ENCODE results near the gene SCML1.
A peak's percentile ranks its signal among the peaks of the same experiment; 100 is the strongest.

The SCML1 gene, protein sequence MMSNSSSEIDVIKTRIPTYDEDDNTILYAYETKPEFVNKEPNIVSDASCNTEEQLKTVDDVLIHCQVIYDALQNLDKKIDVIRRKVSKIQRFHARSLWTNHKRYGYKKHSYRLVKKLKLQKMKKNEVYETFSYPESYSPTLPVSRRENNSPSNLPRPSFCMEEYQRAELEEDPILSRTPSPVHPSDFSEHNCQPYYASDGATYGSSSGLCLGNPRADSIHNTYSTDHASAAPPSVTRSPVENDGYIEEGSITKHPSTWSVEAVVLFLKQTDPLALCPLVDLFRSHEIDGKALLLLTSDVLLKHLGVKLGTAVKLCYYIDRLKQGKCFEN

DNA sequence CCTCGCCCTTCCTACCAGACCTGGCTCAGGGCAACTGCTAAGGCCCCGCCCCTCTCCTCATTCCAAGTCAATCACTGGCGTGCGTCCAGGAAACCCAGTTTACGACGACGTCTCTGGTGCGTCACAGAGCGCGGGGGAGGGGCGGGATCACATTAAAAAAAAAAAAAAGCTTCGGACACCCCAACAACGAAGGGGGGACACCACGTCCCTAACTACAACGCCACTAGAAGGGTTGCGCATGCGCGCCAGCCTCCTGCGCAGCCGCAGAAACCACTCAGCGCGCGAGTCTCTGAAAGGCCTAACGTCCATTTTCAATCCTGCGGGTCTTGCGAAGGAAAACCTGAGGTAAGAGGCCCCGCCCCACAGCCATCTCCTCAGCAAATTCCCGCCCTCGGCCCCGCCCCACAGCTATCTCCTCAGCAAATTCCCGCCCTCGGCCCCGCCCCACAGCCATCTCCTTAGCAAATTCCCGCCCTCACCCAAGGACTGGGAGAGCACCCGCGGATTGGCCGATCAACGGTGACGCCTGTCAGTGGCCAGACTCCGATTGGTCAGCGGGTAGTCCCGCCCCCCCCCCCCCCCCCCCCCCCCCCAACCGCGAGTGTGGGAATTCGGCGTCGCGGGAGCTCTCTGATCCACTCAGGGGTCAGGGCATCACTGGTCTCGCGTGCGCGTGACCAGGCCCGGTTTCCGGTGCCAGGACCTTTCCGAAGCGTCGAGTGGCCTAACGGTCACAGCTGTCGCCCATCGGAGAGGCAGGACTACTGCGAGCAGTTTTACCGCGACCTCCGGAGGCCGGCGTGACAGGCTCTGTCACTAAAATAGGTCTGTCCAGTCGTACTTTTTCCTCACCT, at the start of gene SCML1:
TSS of gene SCML1 (plus strand) at position 638 of the 854 bp plus-strand sequence. CDS start 6,694 bp downstream, outside the sequence.
- DNase-seq (ENCODE audit: extremely low spot score, insufficient read length, low read depth) (peak; percentile 11), FAIRE-seq (peak; percentile 69)

DNA sequence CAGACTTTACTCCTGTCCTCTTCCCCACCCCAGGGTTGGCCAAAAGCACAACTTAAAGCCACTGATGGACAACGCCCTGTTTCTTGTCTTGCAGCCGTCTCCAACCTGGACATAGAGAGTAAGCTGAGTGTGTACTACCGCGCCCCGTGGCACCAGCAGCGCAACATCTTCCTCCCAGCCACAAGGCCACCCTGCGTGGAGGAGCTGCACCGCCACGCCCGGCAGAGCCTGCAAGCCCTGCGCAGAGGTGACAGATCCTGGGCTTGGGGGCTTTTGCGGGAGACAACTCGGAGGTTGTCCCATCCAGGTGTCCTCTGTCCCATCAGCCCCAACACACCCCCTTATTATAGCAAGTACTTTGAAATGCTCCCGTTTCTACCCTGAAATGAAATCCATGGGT, 49.6 kb upstream of the SCML1 start:
- FAIRE-seq (no peak), DNase-seq (ENCODE audit: extremely low spot score, insufficient read length, low read depth) (no peak)

DNA sequence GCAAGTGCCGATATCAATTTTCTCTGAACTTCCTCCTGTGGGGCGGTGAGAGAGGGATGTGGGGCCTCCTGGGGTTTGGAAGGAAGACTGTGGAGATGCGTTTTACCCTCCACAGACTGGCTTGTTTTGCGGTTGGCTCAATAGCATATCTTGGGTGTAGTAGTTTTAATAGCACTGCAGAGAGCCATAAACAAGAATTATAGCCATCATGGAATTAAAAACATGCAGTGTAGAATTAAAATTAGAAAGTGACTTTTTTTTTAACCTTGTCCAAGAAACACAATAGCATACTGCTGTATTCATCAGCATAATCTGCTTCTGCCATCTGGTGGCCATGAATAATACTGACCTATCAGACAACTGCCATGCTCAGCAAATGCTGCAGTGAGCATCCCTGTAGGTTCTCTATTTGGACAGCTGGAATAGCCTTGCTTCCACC, 47.3 kb upstream of the SCML1 start:
- FAIRE-seq = peak; percentile 72
- DNase-seq (ENCODE audit: extremely low spot score, insufficient read length, low read depth) = no peak

DNA sequence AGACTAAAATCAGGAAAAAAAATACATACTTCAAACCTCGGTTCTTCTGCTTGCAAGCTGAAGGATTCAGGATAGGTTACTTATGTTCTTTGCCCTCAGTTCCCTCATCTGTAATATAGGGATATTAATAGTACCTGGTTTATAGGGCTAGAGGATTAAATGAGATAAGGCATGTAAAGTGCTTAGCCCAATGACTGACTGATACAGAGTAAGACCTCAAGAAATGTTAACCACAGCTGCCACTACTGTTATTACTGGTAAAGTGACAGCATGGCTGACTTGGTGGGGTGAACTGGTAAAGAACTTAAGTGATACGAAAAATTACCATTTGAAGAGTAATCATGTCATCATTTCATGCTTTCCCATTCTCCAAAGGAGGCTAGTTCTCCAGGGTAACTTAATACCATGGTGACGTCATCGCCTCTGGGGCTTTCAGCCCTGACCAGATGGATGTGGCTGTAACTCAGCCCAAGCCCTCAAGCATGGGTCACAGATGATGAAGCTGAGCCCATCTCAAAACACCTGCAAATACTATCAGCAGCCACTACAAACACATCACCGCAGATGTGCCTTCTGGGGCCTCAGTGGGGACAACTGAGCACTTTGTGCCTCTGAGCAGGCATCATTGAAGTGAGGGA, 44.5 kb upstream of the SCML1 start:
- DNase-seq (ENCODE audit: extremely low spot score, insufficient read length, low read depth) (no peak), FAIRE-seq (no peak)

DNA sequence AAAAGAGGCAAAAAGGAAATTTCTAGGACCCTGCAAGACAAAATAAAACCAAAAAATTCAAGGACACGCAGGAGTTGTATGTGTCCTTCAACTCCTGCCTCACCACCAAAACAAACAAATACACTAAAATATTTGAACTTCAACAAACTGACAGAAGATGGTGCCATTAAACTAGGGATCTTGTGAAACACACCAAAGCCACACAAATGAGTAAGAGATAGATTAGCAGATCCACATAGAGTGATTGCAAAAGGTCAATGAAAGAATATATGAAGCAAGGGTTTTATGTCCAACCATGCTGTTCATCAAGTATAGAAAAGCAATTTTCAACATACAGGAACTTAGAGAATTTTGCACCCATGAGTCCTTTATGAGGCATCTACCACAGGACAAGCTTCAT, 40.1 kb upstream of the SCML1 start:
- DNase-seq (ENCODE audit: extremely low spot score, insufficient read length, low read depth) (no peak), FAIRE-seq (no peak)

DNA sequence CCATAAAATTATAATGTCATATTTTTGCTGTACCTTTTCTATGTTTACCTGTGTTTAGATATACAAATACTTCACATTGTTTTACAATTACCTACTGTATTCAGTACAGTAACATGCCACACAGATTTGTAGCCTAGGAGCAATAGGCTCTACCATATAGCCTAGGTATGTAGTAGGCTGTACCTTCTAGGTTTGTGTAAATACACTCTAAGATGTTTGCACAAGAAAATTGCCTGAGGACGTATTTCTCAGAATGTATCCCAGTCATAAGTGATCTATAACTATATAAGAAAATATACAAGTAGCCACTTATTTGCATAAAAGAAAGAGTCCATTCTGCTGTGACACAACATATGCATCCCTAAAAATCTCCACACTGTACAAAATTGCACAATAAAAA, 36.3 kb upstream of the SCML1 start:
- DNase-seq (ENCODE audit: extremely low spot score, insufficient read length, low read depth) (no peak), FAIRE-seq (no peak)

DNA sequence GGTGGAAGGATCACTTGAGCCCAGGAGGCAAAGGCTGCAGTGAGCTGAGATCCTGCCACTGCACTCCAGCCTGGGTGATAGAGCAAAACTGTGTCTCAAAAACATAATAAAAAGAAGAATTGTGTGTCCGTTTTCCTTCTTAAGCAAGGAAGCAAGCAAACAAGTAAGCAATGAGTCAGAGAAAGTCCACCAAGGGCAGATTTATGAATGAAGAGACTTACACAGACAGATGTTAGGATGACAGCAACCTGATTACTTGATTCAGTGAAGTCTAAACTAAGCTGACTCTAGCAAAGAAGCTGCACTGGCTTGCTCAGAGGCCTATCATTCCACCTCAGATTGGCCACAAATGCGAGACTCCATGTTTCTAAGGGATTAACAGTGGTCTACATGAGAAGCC, 34.1 kb upstream of the SCML1 start:
- DNase-seq (ENCODE audit: extremely low spot score, insufficient read length, low read depth) (no peak), FAIRE-seq (no peak)

DNA sequence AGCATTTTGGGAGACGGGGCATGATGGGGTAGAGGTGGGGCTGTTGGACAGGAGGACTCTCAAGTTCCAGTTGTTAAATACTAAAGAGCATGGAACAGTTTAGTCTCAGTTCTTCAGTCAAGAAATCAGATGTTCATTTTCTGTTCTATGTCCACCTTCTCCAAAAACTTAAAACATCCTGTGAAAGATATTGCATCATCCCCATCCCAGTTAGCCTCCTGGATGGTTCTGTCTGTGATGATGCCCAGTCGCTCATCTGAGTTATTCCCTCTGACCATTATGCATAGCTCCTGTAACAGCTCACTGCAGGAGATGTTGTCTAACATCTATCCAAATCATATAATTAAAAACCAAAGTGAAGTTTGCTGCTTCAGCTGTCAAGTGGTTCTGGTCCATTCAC, 32.1 kb upstream of the SCML1 start:
- DNase-seq (ENCODE audit: extremely low spot score, insufficient read length, low read depth) = no peak
- FAIRE-seq = no peak

DNA sequence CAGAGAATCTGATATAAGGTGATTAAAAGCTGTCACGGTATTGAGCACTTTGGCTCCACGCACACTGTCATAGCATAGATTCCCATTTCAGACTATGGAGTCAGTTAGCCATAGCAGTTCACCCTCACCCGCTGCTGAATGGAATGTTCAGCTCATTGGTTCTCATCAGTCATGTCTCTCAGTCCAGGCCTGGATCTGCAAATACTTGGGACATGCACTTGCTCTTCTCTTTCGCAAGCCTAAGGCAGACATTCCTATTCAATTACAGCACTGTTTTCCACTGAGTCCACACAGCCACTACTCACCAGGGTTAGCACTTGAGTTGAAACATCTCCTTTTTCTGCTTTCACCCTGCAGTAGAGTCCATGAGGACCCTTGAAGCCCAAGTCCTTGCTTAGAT, 30.6 kb upstream of the SCML1 start:
- no peak for FAIRE-seq
- DNase-seq (ENCODE audit: extremely low spot score, insufficient read length, low read depth) = no peak

DNA sequence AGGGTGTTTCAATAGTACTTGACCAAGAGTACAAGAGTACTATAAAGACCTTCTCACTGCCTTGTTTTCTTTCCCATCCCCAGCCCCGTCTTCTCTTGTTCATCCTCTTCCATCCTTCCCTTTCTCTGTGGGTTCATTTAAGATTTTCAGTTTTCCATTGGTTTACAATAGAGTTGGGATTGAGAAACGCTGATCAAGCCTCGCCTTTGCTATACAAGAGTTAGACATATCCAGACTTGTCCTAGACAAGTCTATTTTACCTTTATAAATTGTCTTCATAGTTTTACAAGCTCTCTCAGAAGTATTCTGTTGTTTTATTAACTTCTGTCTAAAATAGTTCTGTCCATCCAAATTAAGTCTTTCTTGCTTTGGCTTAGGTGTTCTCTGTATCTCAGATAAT, 29.6 kb upstream of the SCML1 start:
- DNase-seq (ENCODE audit: extremely low spot score, insufficient read length, low read depth) (no peak), FAIRE-seq (no peak)

DNA sequence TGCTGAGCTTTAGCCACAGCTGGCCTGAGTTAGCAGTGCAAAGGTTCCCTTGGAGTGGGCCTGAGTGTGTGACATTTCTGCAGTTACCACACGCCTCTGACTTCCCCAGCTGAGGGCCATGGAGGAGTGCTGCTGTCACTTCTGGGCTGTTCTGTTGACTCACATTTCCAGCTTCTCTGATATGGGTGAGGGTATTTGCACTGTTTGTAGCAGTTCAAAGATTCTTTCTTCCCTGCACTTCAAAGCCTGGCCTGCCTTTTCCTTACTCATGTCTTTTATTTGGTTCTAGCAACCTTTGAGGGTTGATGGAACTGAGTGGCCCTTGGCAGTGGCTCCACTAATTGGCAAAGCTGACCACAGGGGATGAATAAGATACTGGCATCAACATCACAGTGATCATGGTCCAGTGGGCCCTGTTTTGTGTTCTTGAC, 26.4 kb upstream of the SCML1 start:
- FAIRE-seq (no peak), DNase-seq (ENCODE audit: extremely low spot score, insufficient read length, low read depth) (no peak)

DNA sequence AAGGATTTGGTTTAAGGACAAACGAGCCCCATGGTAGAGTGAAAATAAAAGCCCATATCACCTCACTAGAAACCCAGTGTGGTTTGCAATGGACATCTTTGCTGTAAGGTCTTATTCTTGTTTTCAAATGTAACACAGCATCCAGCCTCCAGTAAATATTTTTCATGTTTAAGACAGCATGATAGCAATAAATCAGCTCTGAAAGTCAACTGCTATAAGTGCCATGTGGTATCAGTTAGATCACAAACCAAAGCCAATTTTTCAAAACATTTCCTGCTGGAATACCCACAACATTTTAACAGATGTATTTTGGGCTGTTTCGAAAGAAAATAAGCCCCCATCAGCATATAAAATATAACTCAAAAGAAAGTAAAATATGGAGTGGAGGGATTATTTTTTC, 24.0 kb upstream of the SCML1 start:
- FAIRE-seq (no peak), DNase-seq (ENCODE audit: extremely low spot score, insufficient read length, low read depth) (no peak)

DNA sequence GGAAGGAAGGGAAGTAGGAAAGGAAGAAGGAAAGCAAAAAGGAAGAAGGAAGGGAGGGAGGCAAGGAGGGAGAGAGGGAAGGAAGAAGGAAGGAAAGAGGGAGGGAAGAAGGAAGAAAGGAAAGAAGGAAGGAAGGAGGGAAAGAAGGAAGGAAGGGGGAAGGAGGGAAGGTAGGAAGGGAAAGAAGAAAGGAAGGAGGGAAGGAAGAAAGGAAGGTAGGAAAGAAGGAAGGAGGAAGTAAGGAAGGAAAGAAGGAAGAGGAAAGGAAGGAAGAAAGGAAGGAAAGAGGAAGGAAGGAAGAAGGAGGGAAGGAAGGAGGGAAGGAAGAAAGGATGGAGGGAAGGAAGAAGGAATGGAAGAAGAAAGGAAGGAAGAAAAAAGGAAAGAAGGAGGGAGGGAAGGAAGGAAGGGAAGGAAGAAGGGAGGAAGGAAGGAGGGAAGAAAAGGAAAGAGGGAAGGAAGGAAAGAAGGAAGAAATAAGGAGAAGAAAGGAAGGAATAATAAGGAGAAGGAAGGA, 18.6 kb upstream of the SCML1 start:
- DNase-seq (ENCODE audit: extremely low spot score, insufficient read length, low read depth) (no peak), FAIRE-seq (no peak)

DNA sequence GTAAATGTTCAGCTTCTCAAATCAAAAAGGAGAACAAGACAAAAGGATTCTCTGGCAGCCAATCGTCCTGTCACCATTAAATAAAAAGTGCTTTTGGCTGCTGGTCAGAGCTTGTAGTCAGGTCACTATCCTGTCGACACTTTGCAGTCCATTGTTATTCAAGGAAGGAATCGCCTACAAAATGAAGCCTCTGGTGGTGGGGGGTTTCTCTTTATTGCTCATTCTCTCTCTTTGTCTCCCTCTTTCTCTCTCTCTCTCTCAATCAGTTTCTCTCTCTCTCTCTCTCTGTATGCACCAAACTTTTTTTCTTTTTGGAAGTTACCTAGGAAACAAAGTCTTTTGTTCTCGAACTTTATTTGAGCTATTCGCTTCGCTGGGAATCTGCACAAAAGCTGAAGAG, 17.6 kb upstream of the SCML1 start:
- no peak for DNase-seq (ENCODE audit: extremely low spot score, insufficient read length, low read depth)
- no peak for FAIRE-seq

DNA sequence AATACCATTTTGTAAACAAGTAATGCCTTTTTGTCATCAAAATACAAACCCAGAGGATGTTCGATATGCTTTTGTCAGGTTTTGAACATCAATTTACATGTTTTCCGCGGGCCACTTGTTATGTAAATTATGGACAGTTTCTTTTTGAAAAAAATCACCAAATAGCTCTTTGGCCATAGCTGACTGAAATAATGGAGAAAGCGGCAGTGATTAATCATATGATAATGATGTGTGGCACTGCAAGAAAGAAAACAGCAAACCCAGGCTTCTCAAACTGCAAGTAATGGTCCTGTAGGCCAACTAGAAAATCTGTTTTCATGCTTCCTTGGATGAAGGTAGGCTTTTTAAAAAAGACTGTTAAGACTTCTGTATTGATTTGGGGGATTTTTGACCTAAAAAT, 15.6 kb upstream of the SCML1 start:
- FAIRE-seq = no peak
- no peak for DNase-seq (ENCODE audit: extremely low spot score, insufficient read length, low read depth)

DNA sequence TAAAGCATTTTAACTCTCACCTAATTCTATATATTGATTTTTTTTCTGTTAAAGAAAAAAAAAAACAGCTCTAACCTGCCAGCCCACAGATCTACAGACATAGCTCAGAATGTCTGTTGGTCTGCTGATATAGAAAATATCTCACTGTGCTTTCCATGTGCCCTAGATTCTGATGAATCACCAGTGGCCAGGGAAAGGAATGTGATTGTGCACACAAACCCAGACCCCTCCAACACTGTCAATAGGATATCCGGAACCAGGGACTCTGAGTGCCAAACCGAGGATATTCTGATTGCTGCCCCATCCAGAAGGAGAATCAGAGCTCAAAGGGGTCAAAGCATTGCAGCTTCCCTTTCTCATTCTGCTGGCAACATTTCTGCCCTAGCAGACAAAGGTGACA, 12.1 kb upstream of the SCML1 start:
- FAIRE-seq (no peak), DNase-seq (ENCODE audit: extremely low spot score, insufficient read length, low read depth) (no peak)

DNA sequence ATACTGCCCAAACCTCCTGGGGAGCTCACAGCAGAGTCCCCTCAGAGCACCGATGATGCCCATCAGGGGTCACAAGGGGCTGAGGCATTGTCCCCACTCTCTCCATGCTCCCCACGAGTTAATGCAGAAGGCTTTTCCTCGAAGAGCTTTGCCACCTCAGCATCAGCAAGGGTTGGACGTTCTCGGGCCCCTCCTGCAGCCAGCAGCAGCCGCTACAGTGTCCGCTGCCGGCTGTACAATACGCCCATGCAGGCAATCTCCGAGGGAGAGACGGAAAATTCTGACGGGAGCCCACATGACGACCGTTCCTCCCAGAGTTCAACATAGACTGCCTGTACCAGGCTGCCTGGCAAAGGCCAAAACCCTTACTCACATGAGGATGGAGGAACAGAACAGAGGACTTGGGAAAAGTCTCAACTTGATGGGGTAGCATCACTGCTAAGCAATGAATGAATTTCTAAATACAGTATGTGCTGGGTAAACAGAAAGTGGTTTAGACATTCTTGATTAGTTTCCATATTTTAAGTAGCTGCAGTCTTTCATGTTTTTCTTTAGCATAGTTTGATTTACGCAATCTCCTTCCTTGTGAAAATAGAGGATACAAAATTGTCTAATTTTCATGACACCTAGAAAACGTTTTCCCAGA, 5.0 kb upstream of the SCML1 start:
- FAIRE-seq = no peak

DNA sequence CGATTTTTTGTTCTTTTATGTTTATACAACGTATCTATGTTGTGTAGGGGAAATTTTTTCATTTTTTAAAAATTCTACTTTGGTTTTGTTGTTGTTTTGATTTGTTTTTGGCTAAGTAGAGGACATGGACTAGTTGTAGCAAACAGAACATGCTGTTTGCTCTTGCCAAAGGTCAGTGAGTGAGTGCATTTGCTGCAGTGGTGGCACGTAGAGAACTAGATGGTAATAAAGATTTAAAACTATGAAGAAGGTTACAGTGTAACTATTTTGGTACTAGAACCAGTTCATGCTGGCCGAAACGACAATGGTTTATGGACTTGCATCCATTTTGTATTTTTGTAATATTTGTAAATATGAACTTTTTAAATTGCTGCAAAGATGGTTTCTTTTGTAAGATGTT, 1.9 kb upstream of the SCML1 start:
- FAIRE-seq = no peak
- no peak for DNase-seq (ENCODE audit: extremely low spot score, insufficient read length, low read depth)

More for the DNA sequence above, 5.0 kb upstream of the SCML1 start:
- DNase-seq (ENCODE audit: extremely low spot score, insufficient read length, low read depth) = no peak

DNA sequence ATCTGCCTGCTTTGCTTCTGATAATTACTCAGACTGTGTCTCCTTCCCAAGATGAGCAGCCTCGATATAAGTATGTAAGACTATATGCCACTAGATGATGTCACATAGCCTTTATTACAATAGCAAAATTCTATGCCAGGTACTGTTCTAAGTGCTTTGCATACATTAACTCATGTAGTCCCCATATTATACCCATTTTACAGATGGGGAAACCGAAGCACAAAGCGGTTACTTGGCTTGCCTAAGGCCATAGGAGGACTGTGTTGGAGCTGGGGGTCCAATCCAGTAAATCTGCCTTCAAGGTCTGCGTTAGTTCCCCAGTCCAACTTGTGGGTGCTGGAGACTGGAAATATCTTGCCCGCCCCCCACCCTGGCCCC, 826 bp upstream of the SCML1 start:
- FAIRE-seq = no peak

DNA sequence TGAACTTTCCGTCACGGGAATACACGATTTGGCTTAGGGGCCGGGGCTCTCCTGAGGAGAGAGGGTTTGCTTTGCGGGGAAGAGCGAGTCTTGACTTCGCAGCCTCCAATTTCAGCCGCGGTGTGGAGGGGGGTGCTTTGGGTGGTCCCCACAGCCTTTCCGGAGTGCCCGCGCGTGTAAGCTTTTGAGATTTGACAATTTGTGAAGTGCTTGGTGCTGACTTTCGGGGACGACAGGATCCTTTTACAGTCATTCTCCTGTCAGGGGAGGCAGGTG, 355 bp downstream of the SCML1 start:
- DNase-seq (ENCODE audit: extremely low spot score, insufficient read length, low read depth) (no peak), FAIRE-seq (no peak)

More for the DNA sequence above, 826 bp upstream of the SCML1 start:
- DNase-seq (ENCODE audit: extremely low spot score, insufficient read length, low read depth) = no peak

All from GM18507 (cell line).